AG04450 (cell line): Measurements from ENCODE around the gene TRIM8. TPM values are rescaled to one million over a fixed set of nuclear protein-coding genes. Genes with fewer than 3 reads are reported as not detected.

Source experiments
- CTCF ChIA-PET: fragments of 300-600, 350-600 bp; formaldehyde crosslinking; extraction: SDS; loops from one replicate; lab custom pipeline; 2022; ENCODE audit warnings: antibody characterized with exemption, inconsistent platforms; lab: Charles Lee
- POLR2A ChIA-PET: fragments of 350-600 bp; formaldehyde crosslinking; extraction: SDS; loops from one replicate; lab custom pipeline; 2021; ENCODE audit warnings: antibody characterized with exemption, inconsistent platforms; lab: Yijun Ruan, JAX
- DNase-seq: peaks from one replicate; pipeline ENCODE4 v3.0.0-alpha.2; 2011; ENCODE audit warnings: low read depth, low spot score
- H3K27ac ChIP-seq: one replicate; pipeline ENCODE4 v1.5.1; 2012; ENCODE audit warnings: low read depth, low read length, control low read depth
- H3K27me3 ChIP-seq: one replicate; pipeline ENCODE4 v1.6.0; 2012; ENCODE audit warnings: low read length; ENCODE audit not compliant: control insufficient read depth, insufficient read depth
- H3K4me3 ChIP-seq: 2 replicates; pipeline ENCODE4 v1.5.1; 2011; ENCODE audit warnings: mild to moderate bottlenecking, low read depth, low read length, control low read depth
- H3K9me3 ChIP-seq: 2 replicates; pipeline ENCODE4 v1.5.1; 2012; ENCODE audit warnings: low read length; ENCODE audit not compliant: control insufficient read depth, insufficient read depth
- polyA minus RNA-seq: library from RNA; depleted of rRNA, polyadenylated mRNA; stranded (reverse); fragments of >200 nt; gene quantifications from 2 replicates; pipeline ENCODE4 v1.2.3, GENCODE V29; 2011; rRNA and poly(A)+ RNA removed
- polyA plus RNA-seq: library from polyadenylated mRNA; depleted of rRNA; stranded (reverse); fragments of >200 nt; gene quantifications from 2 replicates; pipeline ENCODE4 v1.2.3, GENCODE V29; 2011; rRNA removed
- TF ChIP-seq, protein P1 (sequence below): IDR thresholded peaks from 2 replicates; pipeline ENCODE4 v1.5.1; 2011; ENCODE audit warnings: low read depth, low read length, control low read depth, inconsistent platforms

The TRIM8 gene
- polyA plus RNA-seq: 66.8 and 80.9 TPM in 2 replicates
- 52.9 and 60.1 TPM in 2 replicates for polyA minus RNA-seq

DNA sequence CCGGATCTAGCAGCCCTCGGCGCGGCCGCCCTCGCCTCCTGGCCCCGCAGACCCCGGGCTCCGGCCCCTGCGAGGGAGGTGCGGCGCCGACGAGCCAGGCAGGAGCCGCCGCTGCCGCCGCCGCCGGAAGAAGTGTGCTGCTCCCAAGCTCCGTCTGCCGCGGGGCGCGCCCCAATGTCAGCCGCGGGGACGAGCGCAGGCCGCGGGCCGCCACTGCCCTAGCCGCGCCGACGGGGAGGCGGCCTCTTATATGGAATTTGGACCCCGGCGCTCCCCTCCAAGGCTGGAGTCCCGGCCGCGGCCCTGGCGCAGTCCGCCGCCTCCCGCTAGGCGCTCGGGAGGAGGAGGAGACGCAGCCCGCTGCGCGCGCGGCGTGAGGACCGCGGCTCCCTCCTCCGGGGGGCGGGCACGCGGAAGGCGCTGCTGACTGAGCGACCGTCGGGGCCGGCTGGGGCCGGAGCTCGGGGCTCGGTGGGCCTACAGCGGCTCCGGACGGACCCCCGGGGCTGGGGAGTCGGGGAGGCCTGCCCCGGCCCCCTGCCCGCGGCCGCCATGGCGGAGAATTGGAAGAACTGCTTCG is at the start of gene TRIM8:
TRIM8 (plus strand) TSS at position 414 of the 580 bp plus-strand sequence; CDS start at position 553, 139 bp downstream.
- Histone ChIP-seq H3K27me3 (no peaks in the 10 kb centered on the region), H3K27ac (peak within 1 kb of the TSS; percentile 97), H3K9me3 (no peaks in the 10 kb centered on the region; the same call in 1 of the 2 replicates), H3K4me3 (peak within 1 kb of the TSS; percentile 74)
- DNase-seq: no peak
- ChIA-PET POLR2A (interaction anchor here (0.7 to 3.1 kb wide), 8 partner anchors 14 to 140 kb away, joined by 3 to 44 read pairs (median 5); partner anchors contain the start of genes ARL3, SFXN2 and SUFU), CTCF (interaction anchor here (0.7 to 1.0 kb wide), 2 partner anchors 32 to 143 kb away, joined by 3 to 6 read pairs; no protein-coding TSS in a partner anchor)
- TF ChIP-seq, protein P1, sequence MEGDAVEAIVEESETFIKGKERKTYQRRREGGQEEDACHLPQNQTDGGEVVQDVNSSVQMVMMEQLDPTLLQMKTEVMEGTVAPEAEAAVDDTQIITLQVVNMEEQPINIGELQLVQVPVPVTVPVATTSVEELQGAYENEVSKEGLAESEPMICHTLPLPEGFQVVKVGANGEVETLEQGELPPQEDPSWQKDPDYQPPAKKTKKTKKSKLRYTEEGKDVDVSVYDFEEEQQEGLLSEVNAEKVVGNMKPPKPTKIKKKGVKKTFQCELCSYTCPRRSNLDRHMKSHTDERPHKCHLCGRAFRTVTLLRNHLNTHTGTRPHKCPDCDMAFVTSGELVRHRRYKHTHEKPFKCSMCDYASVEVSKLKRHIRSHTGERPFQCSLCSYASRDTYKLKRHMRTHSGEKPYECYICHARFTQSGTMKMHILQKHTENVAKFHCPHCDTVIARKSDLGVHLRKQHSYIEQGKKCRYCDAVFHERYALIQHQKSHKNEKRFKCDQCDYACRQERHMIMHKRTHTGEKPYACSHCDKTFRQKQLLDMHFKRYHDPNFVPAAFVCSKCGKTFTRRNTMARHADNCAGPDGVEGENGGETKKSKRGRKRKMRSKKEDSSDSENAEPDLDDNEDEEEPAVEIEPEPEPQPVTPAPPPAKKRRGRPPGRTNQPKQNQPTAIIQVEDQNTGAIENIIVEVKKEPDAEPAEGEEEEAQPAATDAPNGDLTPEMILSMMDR: no peak

DNA sequence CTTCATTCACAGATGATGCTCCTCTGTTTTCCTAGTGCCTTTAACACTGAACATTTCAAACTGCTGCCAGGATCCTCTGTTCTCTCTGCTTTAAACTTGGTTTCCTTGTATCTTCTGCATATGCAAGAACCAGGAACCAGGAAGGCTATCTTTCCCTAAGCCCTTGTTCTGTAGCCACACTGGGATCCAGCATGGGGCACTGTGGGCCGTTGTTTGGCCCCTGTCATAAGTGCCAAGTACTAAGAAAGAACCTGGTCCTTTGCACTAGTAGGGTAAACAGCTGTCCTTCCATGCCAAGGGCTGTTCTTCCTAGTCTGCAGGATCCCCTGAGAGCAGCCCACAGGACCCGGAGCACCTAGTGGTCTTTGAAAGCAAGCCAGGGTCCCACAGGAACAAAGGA is 49.0 kb upstream of the TRIM8 start:
- ChIA-PET CTCF (interaction anchor here (0.9 to 3.2 kb wide), 5 partner anchors 27 to 116 kb away, joined by 3 to 18 read pairs (median 3); partner anchors contain the start of gene SUFU), POLR2A (no interaction called here)
- Histone ChIP-seq H3K4me3 (no peak overlapping the region), H3K27ac (no peak overlapping the region), H3K9me3 (no peaks in the 10 kb centered on the region), H3K27me3 (no peaks in the 10 kb centered on the region)
- TF ChIP-seq, protein P1: no peak
- DNase-seq: no peak

GRCh38 chr10:102595897-102596296 is 48.4 kb upstream of the TRIM8 start:
- H3K4me3 ChIP-seq: no peak overlapping the region
- no peak for DNase-seq
- H3K9me3 ChIP-seq: no peaks in the 10 kb centered on the region
- ChIA-PET CTCF (interaction anchor here (0.8 to 3.2 kb wide), 8 partner anchors 10 to 116 kb away, joined by 3 to 18 read pairs (median 4); partner anchors contain the start of gene SUFU), POLR2A (no interaction called here)
- peak overlapping the region; percentile 2 for H3K27ac ChIP-seq
- TF ChIP-seq, protein P1: no peak
- H3K27me3 ChIP-seq: no peaks in the 10 kb centered on the region

GRCh38 chr10:102596506-102596971 is 47.7 kb upstream of the TRIM8 start:
- no peaks in the 10 kb centered on the region for H3K27me3 ChIP-seq
- POLR2A ChIA-PET: no interaction called here
- TF ChIP-seq, protein P1: peak; percentile 80
- H3K27ac ChIP-seq: no peak overlapping the region
- no peak for DNase-seq
- no peak overlapping the region for H3K4me3 ChIP-seq
- H3K9me3 ChIP-seq: no peaks in the 10 kb centered on the region
- CTCF ChIA-PET: interaction anchor here (0.8 to 3.2 kb wide), 5 partner anchors 11 to 93 kb away, joined by 4 to 18 read pairs (median 4); partner anchors contain the start of gene SUFU
